Liver (tissue), 9 donors: ENCODE measurements around the gene IL3. TPM values are rescaled to one million over a fixed set of nuclear protein-coding genes. Genes with fewer than 3 reads are reported as not detected.

Source experiments
- DNase-seq: peaks from one replicate; pipeline ENCODE4 v3.0.0-alpha.2; 2017; ENCODE audit warnings: low spot score
- H3K27ac ChIP-seq, 2 donors: one replicate each; pipeline ENCODE4 v1.7.0; 2013; ENCODE audit warnings: inconsistent platforms in 2 of 2, low read length in 2 of 2, control low read depth in 1 of 2, low read depth in 1 of 2, mild to moderate bottlenecking in 1 of 2
- H3K27me3 ChIP-seq, 4 donors: one replicate each; pipeline versions ENCODE4 v1.6.1 to v1.7.0; 2013; ENCODE audit warnings: low read length in 3 of 4, inconsistent platforms in 1 of 4, mild to moderate bottlenecking in 1 of 4, moderate library complexity in 1 of 4; ENCODE audit not compliant: control insufficient read depth in 4 of 4, insufficient read depth in 4 of 4
- H3K36me3 ChIP-seq, 4 donors: one replicate each; pipeline versions ENCODE4 v1.6.1 to v1.7.0; 2013; ENCODE audit warnings: low read length in 3 of 4, mild to moderate bottlenecking in 3 of 4, low read depth in 1 of 4, moderate library complexity in 1 of 4; ENCODE audit not compliant: control insufficient read depth in 4 of 4, insufficient read depth in 3 of 4
- H3K4me1 ChIP-seq, 4 donors: one replicate each; pipeline versions ENCODE4 v1.6.1 to v1.7.0; 2013; ENCODE audit warnings: low read length in 3 of 4, mild to moderate bottlenecking in 3 of 4, moderate library complexity in 1 of 4; ENCODE audit not compliant: control insufficient read depth in 4 of 4, insufficient read depth in 4 of 4
- H3K4me3 ChIP-seq, 3 donors: one replicate each; pipeline versions ENCODE4 v1.6.1 to v1.7.0; 2013; ENCODE audit warnings: low read length in 3 of 3, control low read depth in 1 of 3, low read depth in 1 of 3, mild to moderate bottlenecking in 1 of 3
- H3K9ac ChIP-seq, 2 donors: one replicate each; pipeline ENCODE4 v1.7.0; 2013; ENCODE audit warnings: low read length in 2 of 2, mild to moderate bottlenecking in 2 of 2, moderate library complexity in 2 of 2, control low read depth in 1 of 2, low read depth in 1 of 2
- H3K9me3 ChIP-seq, 4 donors: one replicate each; pipeline versions ENCODE4 v1.6.1 to v1.7.0; 2013; ENCODE audit warnings: low read length in 3 of 4; ENCODE audit not compliant: control insufficient read depth in 4 of 4
- ATF3 ChIP-seq: IDR thresholded peaks from 2 replicates; pipeline ENCODE4 v1.6.1; 2016; ENCODE audit warnings: antibody characterized with exemption
- CTCF ChIP-seq: fragments of 150-350 bp; IDR thresholded peaks from 2 replicates; pipeline ENCODE4 v1.5.1; 2017; ENCODE audit warnings: improper control_type of control experiment, low read depth, low read length; ENCODE audit not compliant: missing input control
- EGR1 ChIP-seq, 2 donors: IDR thresholded peaks; 2 replicates each; pipeline ENCODE4 v1.6.1; 2016 to 2018; ENCODE audit warnings: antibody characterized with exemption in 2 of 2, low read depth in 2 of 2
- FOXA1 ChIP-seq: IDR thresholded peaks from 2 replicates; pipeline ENCODE4 v1.6.1; 2016; ENCODE audit warnings: antibody characterized with exemption
- GABPA ChIP-seq, 2 donors: IDR thresholded peaks in 1 of 2; conservative IDR thresholded peaks in 1 of 2; 2 replicates each; pipeline ENCODE4 v1.6.1; 2016; ENCODE audit warnings: antibody characterized with exemption in 2 of 2, mild to moderate bottlenecking in 1 of 2, moderate library complexity in 1 of 2
- HNF4A ChIP-seq, 2 donors: conservative IDR thresholded peaks; 2 replicates each; pipeline ENCODE4 v1.6.1; 2016; ENCODE audit warnings: antibody characterized with exemption in 2 of 2, mild to moderate bottlenecking in 2 of 2
- HNF4G ChIP-seq: IDR thresholded peaks from 2 replicates; pipeline ENCODE4 v1.6.1; 2016; ENCODE audit warnings: antibody characterized with exemption
- JUND ChIP-seq, 2 donors: IDR thresholded peaks; 2 replicates each; pipeline ENCODE4 v1.6.1; 2016; ENCODE audit warnings: antibody characterized with exemption in 2 of 2
- MAX ChIP-seq: IDR thresholded peaks from 2 replicates; pipeline ENCODE4 v1.6.1; 2016; ENCODE audit warnings: antibody characterized with exemption
- NR2F2 ChIP-seq: IDR thresholded peaks from 2 replicates; pipeline ENCODE4 v1.6.1; 2016; ENCODE audit warnings: antibody characterized with exemption
- RAD21 ChIP-seq, 2 donors: IDR thresholded peaks; 2 replicates each; pipeline ENCODE4 v1.6.1; 2016; ENCODE audit warnings: antibody characterized with exemption in 2 of 2, mild to moderate bottlenecking in 2 of 2
- REST ChIP-seq: IDR thresholded peaks from 2 replicates; pipeline ENCODE4 v1.6.1; 2016; ENCODE audit warnings: antibody characterized with exemption, mild to moderate bottlenecking
- RXRA ChIP-seq, 2 donors: IDR thresholded peaks; 2 replicates each; pipeline ENCODE4 v1.6.1; 2017 to 2018; ENCODE audit warnings: antibody characterized with exemption in 2 of 2, mild to moderate bottlenecking in 1 of 2
- SP1 ChIP-seq: IDR thresholded peaks from 2 replicates; pipeline ENCODE4 v1.6.1; 2018; ENCODE audit warnings: antibody characterized with exemption, mild to moderate bottlenecking
- TAF1 ChIP-seq: conservative IDR thresholded peaks from 2 replicates; pipeline ENCODE4 v1.6.1; 2016; ENCODE audit warnings: antibody characterized with exemption, mild to moderate bottlenecking
- YY1 ChIP-seq: IDR thresholded peaks from 2 replicates; pipeline ENCODE4 v1.6.1; 2016; ENCODE audit warnings: antibody characterized with exemption, mild to moderate bottlenecking
- ZBTB33 ChIP-seq: IDR thresholded peaks from 2 replicates; pipeline ENCODE4 v1.6.1; 2016; ENCODE audit warnings: antibody characterized with exemption
- WGBS: extraction: QIAGEN DNeasy Blood & Tissue Kit; methylation state at CpG from one replicate; pipeline ENCODE4 v1.1.7; 2013; 5-methylcytosine and 5-hydroxymethylcytosine counted together
- polyA plus RNA-seq, 2 donors: library from polyadenylated mRNA; stranded (reverse) in 1 of 2; unstranded in 1 of 2; fragments of 200-250 nt in 1 of 2; fragments of >200 nt in 1 of 2; fragmentation: Nextera tagmentation in 1 of 2; extraction: Ambion mirVana in 1 of 2; gene quantifications; one replicate each; pipeline versions ENCODE4 v1.2.1 to v1.2.3, GENCODE V29; 2013 to 2015
- total RNA-seq, 2 donors: library from RNA; depleted of rRNA; stranded (reverse); fragments of >200 nt; gene quantifications; one replicate each; pipeline ENCODE4 v1.2.3, GENCODE V29; 2014
- donor health status: healthy.
- donor health status: healthy.
- donor health status: healthy.
- donor health status: healthy.
- donor health status: healthy.

IL3 gene
- total and polyA plus RNA-seq, 4 donors: not detected

GRCh38 chr5:132053483-132053882 lies 7.0 kb upstream of the IL3 start (continued):
- TF ChIP-seq JUND (IDR thresholded peaks at IDR 0.05) (no peak), HNF4G (no peak), GABPA (IDR thresholded peaks at IDR 0.05 in 1 of 2, conservative IDR thresholded peaks at IDR 0.05 in 1 of 2) (no peak), SP1 (no peak), EGR1 (IDR thresholded peaks at IDR 0.05; ENCODE audit: low read depth in 2 of 2) (no peak), RAD21 (IDR thresholded peaks at IDR 0.05) (no peak), FOXA1 (no peak), YY1 (no peak)

GRCh38 chr5:132054031-132054696 lies 6.3 kb upstream of the IL3 start:
- H3K36me3 ChIP-seq: no peaks in the 10 kb centered on the region
- H3K27me3 ChIP-seq: no peaks in the 10 kb centered on the region
- 91% methylated on average over 10 of the region's 10 CpGs for WGBS
- H3K4me3 ChIP-seq: no peak overlapping the region
- H3K9me3 ChIP-seq: no peaks in the 10 kb centered on the region
- no peak overlapping the region for H3K9ac ChIP-seq
- TF ChIP-seq YY1: no peak
- no peak for TF ChIP-seq TAF1
- no peak for TF ChIP-seq ZBTB33
- no peak for TF ChIP-seq HNF4A (conservative IDR thresholded peaks at IDR 0.05)
- TF ChIP-seq NR2F2: no peak
- no peak for TF ChIP-seq CTCF
- no peak for TF ChIP-seq ATF3
- no peak for TF ChIP-seq EGR1 (IDR thresholded peaks at IDR 0.05; ENCODE audit: low read depth in 2 of 2)
- TF ChIP-seq GABPA (IDR thresholded peaks at IDR 0.05 in 1 of 2, conservative IDR thresholded peaks at IDR 0.05 in 1 of 2): no peak
- no peak for TF ChIP-seq RAD21 (IDR thresholded peaks at IDR 0.05)
- TF ChIP-seq SP1: no peak
- TF ChIP-seq HNF4G: no peak
- TF ChIP-seq MAX: no peak
- no peaks in the 10 kb centered on the region for H3K4me1 ChIP-seq
- no peak overlapping the region for H3K27ac ChIP-seq
- DNase-seq: peak; percentile 19

- Histone ChIP-seq H3K27ac (no peak overlapping the region), H3K36me3 (no peaks in the 10 kb centered on the region), H3K4me3 (no peak overlapping the region), H3K27me3 (no peaks in the 10 kb centered on the region), H3K9me3 (no peaks in the 10 kb centered on the region), H3K4me1 (no peaks in the 10 kb centered on the region), H3K9ac (no peak overlapping the region)
- peak; percentile 21 for DNase-seq
- 79% methylated on average over 9 of the region's 9 CpGs for WGBS
- TF ChIP-seq YY1 (no peak), GABPA (IDR thresholded peaks at IDR 0.05 in 1 of 2, conservative IDR thresholded peaks at IDR 0.05 in 1 of 2) (no peak), NR2F2 (no peak), SP1 (no peak), HNF4A (conservative IDR thresholded peaks at IDR 0.05) (no peak), RXRA (IDR thresholded peaks at IDR 0.05) (no peak), HNF4G (no peak), REST (no peak), ATF3 (no peak), MAX (no peak), ZBTB33 (no peak)
Measured at GRCh38 chr5:132054697-132055440, 5.6 kb upstream of the IL3 start.
